B cell (primary cell): ENCODE results near the gene MIPEP.

Experiments used
- CTCF ChIP-seq: fragments of 200-600 bp; IDR thresholded peaks from one replicate; pipeline ENCODE4 v1.8.0; 2022; ENCODE audit warnings: antibody characterized with exemption, mild to moderate bottlenecking
- EZH2 ChIP-seq: IDR thresholded peaks from 2 replicates; pipeline ENCODE4 v1.6.1; 2012; ENCODE audit warnings: borderline replicate concordance, low read depth, mild to moderate bottlenecking, moderate library complexity, low read length; ENCODE audit not compliant: insufficient read depth, poor library complexity, severe bottlenecking

GRCh38 chr13:23715762-23716235, 173.4 kb downstream of the MIPEP start:
- no peak for TF ChIP-seq EZH2
- TF ChIP-seq CTCF, result no peak
